Head of caudate nucleus (tissue), 42 donors: ENCODE data around the gene DOK7.

Experiments used
- DNase-seq, 42 donors: peaks; one replicate each; pipeline versions ENCODE4 v3.0.0 to v3.0.0-alpha.2; 2020 to 2021; ENCODE audit warnings: mixed read lengths in 7 of 42
- intact Hi-C: fragments of 100-400 bp; cut with DNase I; formaldehyde crosslinking; loops from one replicate; pipeline ENCODE4 v1.15.0; 2022

The DOK7 gene

GRCh38 chr4:3480528-3481112, 17.5 kb downstream of the DOK7 start:
- intact Hi-C loops: no loop called here
- DNase-seq: peak; percentile 50 to 90 (median 79)

- intact Hi-C loops: no loop called here
- no peak for DNase-seq
These were observed 18.0 kb downstream of the DOK7 start for GRCh38 chr4:3481113-3481531.

GRCh38 chr4:3481783-3482393, 18.8 kb downstream of the DOK7 start:
- DNase-seq: no peak
- intact Hi-C loops: no loop called here

- no peak for DNase-seq
- intact Hi-C loops: no loop called here
These were observed 19.6 kb downstream of the DOK7 start for GRCh38 chr4:3482707-3483106.

- DNase-seq: peak in 2 of 42 donors; percentile 34 to 54
- intact Hi-C loops: no loop called here
These were observed 20.4 kb downstream of the DOK7 start for GRCh38 chr4:3483471-3483921.

GRCh38 chr4:3484057-3484973, 21.2 kb downstream of the DOK7 start:
- intact Hi-C loops: no loop called here
- no peak for DNase-seq

- no peak for DNase-seq
- intact Hi-C loops: no loop called here
These were observed 22.1 kb downstream of the DOK7 start for GRCh38 chr4:3485011-3485791.

GRCh38 chr4:3485886-3486540, 22.9 kb downstream of the DOK7 start:
- intact Hi-C loops: no loop called here
- DNase-seq: no peak

GRCh38 chr4:3486541-3487540, 23.7 kb downstream of the DOK7 start:
- peak in 18 of 42 donors; percentile 26 to 78 (median 52) for DNase-seq

GRCh38 chr4:3487861-3488260, 24.8 kb downstream of the DOK7 start:
- intact Hi-C loops: no loop called here
- peak in 1 of 42 donors; percentile 30 for DNase-seq

More at GRCh38 chr4:3486541-3487540, 23.7 kb downstream of the DOK7 start:
- intact Hi-C loops: no loop called here

GRCh38 chr4:3488820-3489219, 25.7 kb downstream of the DOK7 start:
- DNase-seq: no peak
- intact Hi-C loops: no loop called here

GRCh38 chr4:3489451-3489962, 26.4 kb downstream of the DOK7 start:
- DNase-seq: no peak
- intact Hi-C loops: no loop called here

- DNase-seq: peak in 11 of 42 donors; percentile 33 to 70 (median 58)
- intact Hi-C loops: no loop called here
These were observed 28.7 kb downstream of the DOK7 start for GRCh38 chr4:3491681-3492405.

GRCh38 chr4:3492741-3493719, 29.9 kb downstream of the DOK7 start:
- intact Hi-C loops: no loop called here
- no peak for DNase-seq

- DNase-seq: no peak
- intact Hi-C loops: no loop called here
These were observed 30.8 kb downstream of the DOK7 start for GRCh38 chr4:3493720-3494461.
